GM20000 (cell line): ENCODE data around the gene SSTR1.

Experiments
- DNase-seq: peaks from one replicate; pipeline ENCODE4 v3.0.0; 2012; ENCODE audit warnings: low spot score
- TF ChIP-seq, protein P1 (sequence below): IDR thresholded peaks from 2 replicates; pipeline ENCODE4 v1.5.1; 2012; ENCODE audit warnings: mild to moderate bottlenecking, control low read depth; ENCODE audit errors: extremely low read depth, missing control alignments

Gene SSTR1

DNA sequence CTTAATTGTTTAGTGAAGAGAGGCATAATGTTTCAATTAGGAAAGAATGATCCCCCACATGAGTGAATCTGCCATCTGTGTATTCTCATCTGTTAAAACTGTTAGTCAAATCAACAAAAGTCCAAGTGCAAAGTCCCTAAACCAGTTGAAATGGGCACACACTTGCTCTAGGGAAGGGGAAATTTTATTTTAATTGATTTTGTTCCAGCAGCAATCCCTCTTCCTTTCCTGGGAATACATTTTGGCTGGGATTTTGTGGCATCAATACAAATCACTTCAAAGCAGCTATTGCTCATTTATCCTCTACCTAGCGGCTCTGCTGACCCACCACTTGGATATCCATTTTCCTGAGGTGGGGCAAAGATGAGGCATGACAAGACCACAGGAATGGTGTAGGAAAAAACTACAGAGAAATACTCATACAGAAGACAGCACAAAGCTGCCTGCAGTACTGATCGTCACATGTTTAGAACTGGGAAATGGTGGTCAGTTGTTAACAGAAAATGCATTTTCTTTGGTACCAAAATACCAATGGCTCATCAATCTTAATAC lies 9.8 kb upstream of the SSTR1 start:
- TF ChIP-seq, protein P1, sequence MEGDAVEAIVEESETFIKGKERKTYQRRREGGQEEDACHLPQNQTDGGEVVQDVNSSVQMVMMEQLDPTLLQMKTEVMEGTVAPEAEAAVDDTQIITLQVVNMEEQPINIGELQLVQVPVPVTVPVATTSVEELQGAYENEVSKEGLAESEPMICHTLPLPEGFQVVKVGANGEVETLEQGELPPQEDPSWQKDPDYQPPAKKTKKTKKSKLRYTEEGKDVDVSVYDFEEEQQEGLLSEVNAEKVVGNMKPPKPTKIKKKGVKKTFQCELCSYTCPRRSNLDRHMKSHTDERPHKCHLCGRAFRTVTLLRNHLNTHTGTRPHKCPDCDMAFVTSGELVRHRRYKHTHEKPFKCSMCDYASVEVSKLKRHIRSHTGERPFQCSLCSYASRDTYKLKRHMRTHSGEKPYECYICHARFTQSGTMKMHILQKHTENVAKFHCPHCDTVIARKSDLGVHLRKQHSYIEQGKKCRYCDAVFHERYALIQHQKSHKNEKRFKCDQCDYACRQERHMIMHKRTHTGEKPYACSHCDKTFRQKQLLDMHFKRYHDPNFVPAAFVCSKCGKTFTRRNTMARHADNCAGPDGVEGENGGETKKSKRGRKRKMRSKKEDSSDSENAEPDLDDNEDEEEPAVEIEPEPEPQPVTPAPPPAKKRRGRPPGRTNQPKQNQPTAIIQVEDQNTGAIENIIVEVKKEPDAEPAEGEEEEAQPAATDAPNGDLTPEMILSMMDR = no peak
- no peak for DNase-seq

DNA sequence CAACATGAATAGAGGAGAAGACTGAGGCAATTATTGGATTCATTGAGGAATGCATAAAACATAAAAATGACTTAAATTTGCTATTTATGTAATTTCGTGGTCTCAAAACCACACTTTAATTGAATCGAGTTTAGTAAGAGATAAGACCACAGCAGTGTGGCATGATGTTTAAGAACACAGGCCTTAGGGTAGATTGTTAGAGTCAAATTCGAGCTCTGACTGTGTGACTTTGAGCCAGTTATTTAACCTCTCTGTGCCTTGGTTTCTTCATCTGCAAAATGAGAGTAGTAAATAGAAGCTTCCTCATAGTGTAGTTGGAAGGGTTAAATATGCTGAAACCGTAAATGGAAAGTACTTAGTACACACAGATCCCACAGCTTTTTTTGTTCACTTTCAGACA lies 9.3 kb upstream of the SSTR1 start:
- no peak for DNase-seq
- TF ChIP-seq, protein P1 = no peak

DNA sequence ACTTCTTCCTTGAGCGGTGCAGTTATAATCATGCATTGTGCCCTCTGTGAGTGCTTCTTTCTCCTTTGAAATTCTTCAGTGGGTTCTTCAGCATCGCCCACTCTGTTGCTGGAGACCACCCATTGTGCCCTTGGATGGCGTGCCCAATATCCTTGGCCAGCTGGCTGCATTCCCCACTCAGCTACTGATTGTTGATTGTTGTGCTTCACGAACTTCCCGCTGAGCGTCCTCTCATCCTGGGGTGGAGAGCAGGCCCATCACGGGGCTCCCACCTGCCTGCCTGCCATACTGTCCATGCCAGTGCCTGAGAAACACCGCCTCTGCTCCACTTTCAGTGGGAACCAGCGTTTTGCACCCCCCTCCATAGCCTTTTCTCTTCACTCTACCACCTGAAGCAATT lies 8.6 kb upstream of the SSTR1 start:
- no peak for DNase-seq
- TF ChIP-seq, protein P1 = no peak

DNA sequence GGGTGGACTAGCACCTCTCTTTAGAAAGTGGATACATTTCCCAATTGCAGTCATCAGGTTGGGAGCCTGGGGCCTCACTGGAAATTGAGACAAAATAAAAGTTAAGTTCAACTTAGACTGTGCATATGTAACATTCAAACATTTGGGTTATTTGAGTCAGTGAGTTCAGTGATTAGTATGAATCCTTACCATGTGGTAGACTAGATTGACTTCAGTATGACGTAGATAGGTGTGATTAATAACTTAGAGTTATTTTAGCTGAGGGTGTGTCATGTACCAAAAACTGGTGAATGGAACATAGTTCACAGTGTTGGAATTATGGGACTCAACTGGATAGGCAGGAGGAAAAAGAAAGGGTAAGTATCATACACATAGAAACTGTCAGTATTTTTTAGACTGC lies 8.0 kb upstream of the SSTR1 start:
- TF ChIP-seq, protein P1 = no peak
- DNase-seq = no peak

DNA sequence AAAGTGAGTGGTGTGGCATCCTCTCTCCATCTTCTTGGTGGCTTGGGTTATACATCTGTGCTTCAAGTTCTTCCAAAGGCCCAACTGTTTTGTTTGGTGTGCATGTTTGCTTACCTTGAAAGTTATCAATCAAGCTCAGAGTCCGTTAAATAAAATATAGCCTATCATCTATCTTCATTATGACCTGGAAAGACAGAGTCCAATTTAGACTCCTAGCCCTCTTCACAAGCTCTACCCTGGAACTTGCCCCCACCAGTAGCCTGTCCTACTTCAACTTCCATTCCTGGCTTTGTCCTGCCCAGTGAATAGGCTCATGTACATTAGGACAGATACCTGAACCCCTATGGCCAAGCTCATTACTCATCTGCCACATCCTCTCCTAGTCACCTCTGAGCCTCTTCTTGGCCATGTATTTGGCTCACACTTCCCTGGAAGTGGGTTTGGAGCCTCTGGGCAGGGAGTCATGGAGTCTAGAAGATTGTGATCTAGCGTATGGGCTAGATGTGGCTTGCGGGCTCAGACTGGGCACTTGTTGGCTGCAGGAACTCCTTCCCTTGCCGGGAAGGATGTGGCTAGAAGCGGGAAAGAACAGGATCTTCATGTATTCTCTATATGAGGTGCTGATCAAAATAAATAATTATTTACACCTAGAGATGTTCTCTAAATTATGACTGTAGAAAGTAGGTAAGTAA lies 6.4 kb upstream of the SSTR1 start:
- DNase-seq = no peak
- TF ChIP-seq, protein P1 = no peak

DNA sequence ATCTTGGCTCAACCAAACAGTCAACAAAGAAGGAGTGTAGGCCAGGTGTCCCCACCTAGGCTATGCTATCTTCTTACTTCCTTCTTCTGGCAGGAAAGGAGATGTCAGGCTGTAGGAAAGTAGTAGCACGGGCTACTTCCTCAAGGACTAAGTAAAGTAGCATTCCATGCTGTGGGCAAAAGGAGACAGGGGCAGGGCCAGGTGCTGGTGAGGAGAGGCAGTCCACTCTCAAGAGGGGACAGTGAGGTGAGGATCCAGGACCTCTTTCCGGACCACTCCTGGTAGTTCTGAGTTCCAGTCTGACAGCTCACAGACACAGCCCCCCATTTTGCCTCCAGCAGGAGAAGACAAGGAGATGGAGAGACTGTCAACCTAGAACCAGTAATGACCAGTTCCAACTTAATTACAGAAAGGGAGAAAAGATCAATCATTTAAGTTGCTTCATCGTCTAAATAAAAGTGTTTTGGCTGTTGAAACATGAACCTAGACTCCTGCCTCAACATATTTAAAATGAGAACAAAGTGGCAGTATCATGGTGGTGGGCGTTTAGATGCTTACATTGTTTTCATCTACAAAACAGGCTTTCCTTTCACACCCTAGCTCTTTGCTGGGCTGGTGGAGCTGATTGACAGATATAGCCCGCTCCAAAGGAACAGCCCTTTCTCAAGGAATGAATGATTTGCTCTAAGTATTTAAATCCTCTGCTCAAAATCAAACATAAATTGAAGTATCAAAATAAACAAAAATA lies 5.1 kb upstream of the SSTR1 start:
- DNase-seq = no peak
- TF ChIP-seq, protein P1 = no peak

DNA sequence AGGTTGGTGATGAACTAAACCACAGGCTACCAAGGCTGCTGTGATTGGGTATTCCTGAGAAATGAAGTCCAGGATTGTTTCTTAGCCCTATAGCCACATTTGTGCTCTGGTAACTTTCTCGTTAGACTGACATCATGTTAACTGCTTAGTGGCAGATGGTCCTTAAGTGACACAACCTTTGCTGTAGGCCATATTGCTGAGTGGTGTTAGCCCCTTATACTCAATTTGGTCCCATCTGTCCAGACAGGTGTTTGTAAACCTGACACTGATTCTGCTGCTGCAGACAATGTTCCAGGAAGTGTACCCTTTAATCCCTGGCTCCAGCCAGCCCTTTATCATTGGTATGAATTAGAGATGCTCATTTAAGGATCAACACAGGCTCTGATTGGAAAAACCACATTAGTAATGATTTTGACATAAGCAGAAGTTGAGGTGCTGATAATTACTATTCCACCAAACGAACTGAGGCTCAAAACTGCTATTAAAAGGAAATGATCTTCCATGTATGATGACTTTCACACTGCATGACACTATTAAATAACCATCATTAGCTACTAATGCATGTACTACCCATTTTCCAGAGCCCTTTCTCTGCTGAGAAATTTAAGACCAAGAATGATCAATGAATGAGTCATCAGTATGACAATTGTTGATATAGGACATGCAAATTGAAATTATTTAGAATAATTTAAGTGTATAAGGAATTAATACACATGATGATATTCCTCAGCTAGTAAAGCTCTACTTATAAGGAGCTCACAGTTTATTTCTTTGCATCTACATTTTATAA lies 3.6 kb upstream of the SSTR1 start:
- DNase-seq = no peak
- TF ChIP-seq, protein P1 = no peak
